ENCODE measurements around the gene ZSCAN18.

GRCh38 chr19:58086825-58087710 lies 11.0 kb downstream of the ZSCAN18 start:
- no peak for TF ChIP-seq CTCF (IDR thresholded peaks at IDR 0.05)
- TF ChIP-seq POLR2A (IDR thresholded peaks at IDR 0.05): no peak

Measured in Peyer's patch (tissue), 4 donors.